Neural progenitor cell (in vitro differentiated cells): ENCODE measurements around the gene RRBP1.

Experiments
- EZH2 ChIP-seq: fragments of 200-600 bp; sonication (generic); IDR thresholded peaks from 2 replicates; pipeline ENCODE4 v1.6.1; 2017; ENCODE audit warnings: antibody characterized with exemption, mild to moderate bottlenecking, moderate library complexity
- EZH2phosphoT487 ChIP-seq: fragments of 200-600 bp; sonication (generic); IDR thresholded peaks from 2 replicates; pipeline ENCODE4 v1.6.1; 2017; ENCODE audit warnings: antibody characterized with exemption
- TF ChIP-seq, protein P1 (sequence below): fragments of 200-600 bp; sonication (generic); IDR thresholded peaks from 2 replicates; pipeline ENCODE4 v1.5.1; 2017; ENCODE audit warnings: antibody characterized with exemption, mild to moderate bottlenecking

DNA sequence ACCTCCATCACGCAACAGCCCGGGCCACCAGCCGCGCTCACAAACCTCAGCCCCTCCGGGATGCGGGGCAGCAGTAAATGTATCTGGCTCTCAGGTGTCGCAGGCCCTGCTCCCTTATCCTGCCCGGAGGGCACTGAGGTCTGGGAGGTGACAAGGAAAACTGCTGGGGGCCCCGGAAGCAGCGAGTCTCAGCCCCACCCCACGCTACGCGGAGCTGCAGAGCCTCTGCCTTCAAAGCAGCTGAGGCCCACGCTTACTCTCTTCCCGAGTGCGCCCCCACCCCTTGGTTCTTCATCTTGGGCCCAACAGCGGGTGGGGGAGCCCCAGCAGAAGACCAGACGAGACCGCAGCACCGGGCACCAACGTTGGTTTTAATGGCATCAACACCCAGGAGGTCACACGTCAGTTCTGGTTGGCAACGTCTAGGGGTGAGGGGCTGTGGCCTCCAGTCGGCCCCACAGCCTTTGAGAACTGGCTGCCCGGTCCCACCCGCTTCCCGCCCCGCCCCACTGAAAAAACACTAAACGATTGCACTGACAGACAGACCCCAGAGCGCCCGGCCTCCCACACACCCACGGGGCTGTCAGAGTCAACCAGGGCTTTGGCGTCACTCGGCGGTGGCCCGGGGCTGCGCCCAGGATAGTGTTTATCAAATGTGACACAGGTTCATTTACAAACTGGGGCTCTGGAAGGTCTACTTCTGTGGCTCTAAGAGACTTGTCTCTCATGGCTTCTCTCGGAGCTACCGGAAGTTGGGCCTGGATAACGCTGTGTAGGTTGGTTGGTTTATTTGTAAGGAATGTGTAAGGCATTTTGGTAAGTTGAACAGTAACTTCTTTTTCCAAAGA, 68.5 kb downstream of the RRBP1 start:
- TF ChIP-seq, protein P1, sequence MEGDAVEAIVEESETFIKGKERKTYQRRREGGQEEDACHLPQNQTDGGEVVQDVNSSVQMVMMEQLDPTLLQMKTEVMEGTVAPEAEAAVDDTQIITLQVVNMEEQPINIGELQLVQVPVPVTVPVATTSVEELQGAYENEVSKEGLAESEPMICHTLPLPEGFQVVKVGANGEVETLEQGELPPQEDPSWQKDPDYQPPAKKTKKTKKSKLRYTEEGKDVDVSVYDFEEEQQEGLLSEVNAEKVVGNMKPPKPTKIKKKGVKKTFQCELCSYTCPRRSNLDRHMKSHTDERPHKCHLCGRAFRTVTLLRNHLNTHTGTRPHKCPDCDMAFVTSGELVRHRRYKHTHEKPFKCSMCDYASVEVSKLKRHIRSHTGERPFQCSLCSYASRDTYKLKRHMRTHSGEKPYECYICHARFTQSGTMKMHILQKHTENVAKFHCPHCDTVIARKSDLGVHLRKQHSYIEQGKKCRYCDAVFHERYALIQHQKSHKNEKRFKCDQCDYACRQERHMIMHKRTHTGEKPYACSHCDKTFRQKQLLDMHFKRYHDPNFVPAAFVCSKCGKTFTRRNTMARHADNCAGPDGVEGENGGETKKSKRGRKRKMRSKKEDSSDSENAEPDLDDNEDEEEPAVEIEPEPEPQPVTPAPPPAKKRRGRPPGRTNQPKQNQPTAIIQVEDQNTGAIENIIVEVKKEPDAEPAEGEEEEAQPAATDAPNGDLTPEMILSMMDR, result no peak
- TF ChIP-seq EZH2phosphoT487 (no peak), EZH2 (no peak)
